Right lobe of liver (tissue), 6 donors: ENCODE measurements around the gene ZNF346. TPM values are rescaled to one million over a fixed set of nuclear protein-coding genes. Genes with fewer than 3 reads are reported as not detected.

Experiments
- ATAC-seq, 4 donors: fragments of 200-7000 bp; cut with Tn5 transposase; one replicate each; pipeline ENCODE4 v1.9.1; 2020; ENCODE audit warnings: mild to moderate bottlenecking in 4 of 4, moderate library complexity in 4 of 4
- DNase-seq, 3 donors: peaks; one replicate each; pipeline ENCODE4 v3.0.0-alpha.2; 2020
- H3K27ac ChIP-seq, 3 donors: fragments of 200-600 bp; one replicate each; pipeline ENCODE4 v1.8.0; 2022
- H3K27me3 ChIP-seq, 2 donors: fragments of 200-600 bp; one replicate each; pipeline ENCODE4 v1.8.0; 2022
- H3K36me3 ChIP-seq, 4 donors: fragments of 200-600 bp; sonication (generic) in 1 of 4; one replicate each; pipeline versions ENCODE4 v1.5.1 to v1.8.0; 2017 to 2022; ENCODE audit warnings: control low read depth in 1 of 4
- H3K4me1 ChIP-seq, 4 donors: fragments of 200-600 bp; sonication (generic) in 1 of 4; one replicate each; pipeline versions ENCODE4 v1.5.1 to v1.8.0; 2017 to 2022; ENCODE audit warnings: control low read depth in 1 of 4
- H3K4me3 ChIP-seq, 3 donors: fragments of 200-600 bp; one replicate each; pipeline ENCODE4 v1.8.0; 2022
- H3K9me3 ChIP-seq, 4 donors: fragments of 200-600 bp; sonication (generic) in 1 of 4; one replicate each; pipeline versions ENCODE4 v1.5.1 to v1.8.0; 2017 to 2022; ENCODE audit warnings: control low read depth in 1 of 4
- CTCF ChIP-seq, 4 donors: fragments of 200-600 bp in 3 of 4; fragments of 450-650 bp in 1 of 4; IDR thresholded peaks; one replicate each; pipeline versions ENCODE4 v1.5.1 to v1.8.0; 2016 to 2022; ENCODE audit warnings: antibody characterized with exemption in 4 of 4, mild to moderate bottlenecking in 2 of 4
- POLR2A ChIP-seq: fragments of 450-650 bp; IDR thresholded peaks from one replicate; pipeline ENCODE4 v1.6.1; 2017; ENCODE audit warnings: antibody characterized with exemption, mild to moderate bottlenecking
- WGBS: methylation state at CpG from one replicate; pipeline ENCODE4 v1.1.6; 2018; ENCODE audit warnings: low coverage, low lambda C conversion rate; ENCODE audit not compliant: insufficient coverage; ENCODE audit errors: missing lambda C conversion rate; 5-methylcytosine and 5-hydroxymethylcytosine counted together
- intact Hi-C, 2 donors: fragments of 100-400 bp; cut with DNase I; formaldehyde crosslinking; loops; one replicate each; pipeline versions ENCODE4 v1.11.2 to v1.14.1; 2022
- total RNA-seq, 6 experiments: library from RNA; depleted of rRNA in 2 of 6; stranded (reverse); fragments of >200 nt in 2 of 6; fragmentation: NEBNext Ultra II Directional in 3 of 6; extraction: Animal tissue kit (Norgen Biotek cat#: 25700) in 3 of 6; gene quantifications; one replicate each; pipeline versions ENCODE4 v1.1.0 to v1.2.4, GENCODE V29; 2016 to 2023
- donor health status: DM: no; HTN: yes; CAD: no.
- donor health status: DM: no; HTN: no; CAD: no.
- donor health status: DM: no; HTN: no; CAD: no.
- donor health status: DM: no; HTN: yes; CAD: no.
- donor health status: DM: no; HTN: yes; CAD: no.

Gene ZNF346
- total RNA-seq, 6 experiments from 2014 or later: 5.3 to 7.4 (median 6.0) TPM

- DNase-seq: peak in 1 of 3 donors; percentile 39
- no peak for TF ChIP-seq CTCF (IDR thresholded peaks at IDR 0.05)
- TF ChIP-seq POLR2A: no peak
- no peaks in the 10 kb centered on the region for H3K36me3 ChIP-seq
These were observed 18.8 kb upstream of the ZNF346 start for GRCh38 chr5:177003649-177004048.

GRCh38 chr5:177004961-177005360 lies 17.5 kb upstream of the ZNF346 start:
- no peaks in the 10 kb centered on the region for H3K27me3 ChIP-seq
- ATAC-seq: no peak
- TF ChIP-seq CTCF (IDR thresholded peaks at IDR 0.05): no peak
- TF ChIP-seq POLR2A: no peak
- H3K4me3 ChIP-seq: peak overlapping the region in 2 of 3 donors; percentile 88 to 99
- H3K27ac ChIP-seq: no peak overlapping the region
- WGBS: 72% methylated on average over 7 of the region's 10 CpGs
- intact Hi-C loops: no loop called here
- peaks cover 0 to 15% (median 8%) of the 10 kb centered on the region in 4 donors for H3K4me1 ChIP-seq
- no peaks in the 10 kb centered on the region for H3K9me3 ChIP-seq
- H3K36me3 ChIP-seq: no peaks in the 10 kb centered on the region
- no peak for DNase-seq

More at GRCh38 chr5:177003649-177004048, 18.8 kb upstream of the ZNF346 start:
- H3K9me3 ChIP-seq: no peaks in the 10 kb centered on the region
- no peaks in the 10 kb centered on the region for H3K27me3 ChIP-seq
- intact Hi-C loops: no loop called here
- H3K4me3 ChIP-seq: no peak overlapping the region
- WGBS: 74% methylated on average over 5 of the region's 5 CpGs
- no peak for ATAC-seq
- H3K4me1 ChIP-seq: peaks cover 0 to 15% (median 8%) of the 10 kb centered on the region in 4 donors
- H3K27ac ChIP-seq: no peak overlapping the region

GRCh38 chr5:177005619-177006264 lies 16.8 kb upstream of the ZNF346 start:
- no peaks in the 10 kb centered on the region for H3K27me3 ChIP-seq
- DNase-seq: peak; percentile 80 to 90 (median 86)
- ATAC-seq: peak; percentile 75 to 82 (median 79)
- no peaks in the 10 kb centered on the region for H3K36me3 ChIP-seq
- peak; percentile 25 to 62 (median 56) for TF ChIP-seq CTCF (IDR thresholded peaks at IDR 0.05)
- TF ChIP-seq POLR2A: no peak
- H3K9me3 ChIP-seq: no peaks in the 10 kb centered on the region
- under 1% methylated on average over 20 of the region's 51 CpGs for WGBS
- intact Hi-C loops: no loop called here
- H3K4me1 ChIP-seq: peaks cover 0 to 15% (median 8%) of the 10 kb centered on the region in 4 donors
- peak overlapping the region; percentile 66 to 99 (median 88) for H3K4me3 ChIP-seq
- H3K27ac ChIP-seq: peak overlapping the region; percentile 74 to 87 (median 80)

GRCh38 chr5:177006265-177006972 lies 16.1 kb upstream of the ZNF346 start, which contains the start of gene UIMC1:
Gene UIMC1, minus strand, starts transcription at chr5:177006779. Its CDS starts 24,164 bp downstream, at chr5:176982615.
- Histone ChIP-seq H3K4me1 (peaks cover 0 to 15% (median 8%) of the 10 kb centered on the region in 4 donors), H3K27ac (peak within 1 kb of the TSS; percentile 74 to 87 (median 80)), H3K36me3 (no peaks in the 10 kb centered on the region), H3K4me3 (peak within 1 kb of the TSS; percentile 66 to 99 (median 88)), H3K9me3 (no peaks in the 10 kb centered on the region), H3K27me3 (no peaks in the 10 kb centered on the region)
- TF ChIP-seq CTCF (IDR thresholded peaks at IDR 0.05) (no peak), POLR2A (peak; percentile 22)
- intact Hi-C loops: no loop called here
- 1% methylated on average over 33 of the region's 83 CpGs for WGBS
- DNase-seq: peak; percentile 95
- peak; percentile 94 to 96 (median 94) for ATAC-seq
